Spinal cord (tissue), 10 donors: Measurements from ENCODE around the gene ST3GAL6. TPM values are rescaled to one million over a fixed set of nuclear protein-coding genes. Genes with fewer than 3 reads are reported as not detected.

Source experiments
- DNase-seq, 6 donors: peaks; one replicate each; pipeline versions ENCODE4 v3.0.0 to v3.0.0-alpha.2; 2013 to 2015; ENCODE audit warnings: low spot score in 6 of 6, low read depth in 4 of 6
- H3K27ac ChIP-seq: one replicate; pipeline ENCODE4 v1.5.1; 2013; ENCODE audit warnings: low read depth, low read length, control low read depth
- H3K27me3 ChIP-seq: one replicate; pipeline ENCODE4 v1.6.1; 2013; ENCODE audit warnings: low read length; ENCODE audit not compliant: control insufficient read depth, insufficient read depth
- H3K36me3 ChIP-seq: one replicate; pipeline ENCODE4 v1.6.1; 2013; ENCODE audit warnings: low read length; ENCODE audit not compliant: control insufficient read depth, insufficient read depth
- H3K4me1 ChIP-seq: one replicate; pipeline ENCODE4 v1.6.1; 2013; ENCODE audit warnings: low read length; ENCODE audit not compliant: control insufficient read depth, insufficient read depth
- H3K4me3 ChIP-seq: one replicate; pipeline ENCODE4 v1.5.1; 2013; ENCODE audit warnings: low read depth, low read length, control low read depth
- H3K9me3 ChIP-seq: one replicate; pipeline ENCODE4 v1.6.1; 2013; ENCODE audit warnings: low read length; ENCODE audit not compliant: control insufficient read depth, insufficient read depth
- WGBS: methylation state at CpG from one replicate; pipeline ENCODE4 v1.1.5; 2013; ENCODE audit warnings: missing lambda C conversion rate; ENCODE audit not compliant: insufficient coverage; 5-methylcytosine and 5-hydroxymethylcytosine counted together
- polyA plus RNA-seq, 2 donors: library from polyadenylated mRNA; unstranded; fragments of 120-200 nt; gene quantifications; one replicate each; pipeline ENCODE4 v1.2.1, GENCODE V29; 2013; ENCODE audit not compliant: insufficient read length in 2 of 2
- total RNA-seq, 2 donors: library from RNA; depleted of rRNA in 1 of 2; stranded (reverse); fragments of 120-200 nt in 1 of 2; fragments of >200 nt in 1 of 2; gene quantifications; one replicate each; pipeline versions ENCODE4 v1.2.3 to v1.2.4, GENCODE V29; 2013 to 2014
- donor health status: healthy.

The ST3GAL6 gene
- total and polyA plus RNA-seq, 4 donors, result 14.2 to 24.2 (median 22.0) TPM

DNA sequence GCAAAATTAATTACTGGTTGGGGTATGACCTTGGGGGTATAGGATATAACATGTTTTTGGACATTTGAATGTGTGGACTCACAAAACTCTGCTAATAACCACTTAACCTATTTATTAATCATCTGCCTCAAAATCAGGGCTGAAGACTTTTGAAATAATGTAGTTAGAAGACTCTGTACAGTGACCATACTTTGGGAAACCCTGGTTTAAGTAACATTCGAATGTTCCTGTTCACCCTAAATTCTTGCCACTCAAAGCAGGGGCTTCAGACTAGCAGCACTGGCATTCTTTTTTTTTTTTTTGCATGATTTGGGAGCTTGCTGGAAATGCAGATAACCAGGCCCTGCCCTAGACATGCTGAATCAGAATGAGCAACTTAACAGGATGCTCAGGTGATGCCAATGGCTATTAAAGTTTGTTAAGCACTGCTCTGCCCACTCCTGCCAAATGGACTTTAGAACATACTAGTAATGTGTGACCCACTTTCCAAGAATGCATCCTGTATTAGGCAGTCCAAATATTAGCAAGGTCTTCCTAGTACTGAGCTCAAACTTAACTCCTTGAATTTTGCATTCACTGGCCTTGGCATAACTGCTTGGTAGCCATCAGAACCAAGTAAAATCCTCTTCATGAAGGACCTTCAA lies 12.7 kb upstream of the ST3GAL6 start:
- no peak overlapping the region for H3K4me3 ChIP-seq
- WGBS, result no CpG with 5 or more reads among the region's 1 CpG
- no peaks in the 10 kb centered on the region for H3K27me3 ChIP-seq
- H3K4me1 ChIP-seq, result no peaks in the 10 kb centered on the region
- no peaks in the 10 kb centered on the region for H3K36me3 ChIP-seq
- H3K9me3 ChIP-seq, result no peaks in the 10 kb centered on the region
- H3K27ac ChIP-seq, result no peak overlapping the region
- DNase-seq, result no peak

DNA sequence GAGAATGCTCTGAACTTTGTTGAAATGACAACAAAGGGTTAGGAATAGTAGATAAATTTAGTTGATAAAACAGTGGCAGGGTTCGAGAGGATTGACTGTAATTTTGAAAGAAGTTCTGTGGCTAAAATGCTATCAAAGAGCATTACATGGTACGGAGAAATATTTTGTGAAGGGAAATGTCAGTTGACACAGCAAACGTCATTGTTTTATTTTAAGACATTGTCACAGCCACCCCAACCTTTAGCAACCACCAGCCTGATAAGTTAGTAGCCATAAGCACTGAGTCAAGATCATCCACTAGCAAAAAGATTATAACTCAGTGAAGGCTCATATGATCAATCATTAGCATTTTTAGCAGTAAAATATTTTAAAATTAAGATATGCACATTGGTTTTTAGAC lies 8.7 kb upstream of the ST3GAL6 start:
- Histone ChIP-seq H3K27me3 (no peaks in the 10 kb centered on the region), H3K9me3 (no peaks in the 10 kb centered on the region), H3K4me3 (no peak overlapping the region), H3K4me1 (no peaks in the 10 kb centered on the region), H3K36me3 (no peaks in the 10 kb centered on the region), H3K27ac (no peak overlapping the region)
- no peak for DNase-seq
- no CpG with 5 or more reads among the region's 3 CpGs for WGBS

DNA sequence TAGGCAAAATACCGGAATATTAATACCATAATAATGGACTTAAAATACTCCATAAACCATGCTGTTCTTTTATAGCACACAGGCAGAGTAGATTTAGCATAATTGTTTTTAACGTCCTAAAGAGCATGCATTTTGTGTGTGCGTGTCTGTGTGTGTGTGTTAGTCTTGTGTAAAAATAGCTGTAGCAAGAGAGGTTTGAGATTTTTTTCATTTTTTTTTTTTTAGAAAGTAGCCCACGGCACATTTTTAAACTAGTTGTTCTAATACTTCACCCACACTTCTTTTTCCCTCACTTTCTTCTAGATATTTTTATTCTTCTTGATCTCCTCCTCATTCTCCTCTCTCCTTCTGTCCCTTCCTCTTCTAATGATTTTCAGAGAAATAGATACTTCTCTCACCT lies 7.5 kb upstream of the ST3GAL6 start:
- Histone ChIP-seq H3K4me1 (no peaks in the 10 kb centered on the region), H3K9me3 (no peaks in the 10 kb centered on the region), H3K27me3 (no peaks in the 10 kb centered on the region), H3K4me3 (no peak overlapping the region), H3K27ac (no peak overlapping the region), H3K36me3 (no peaks in the 10 kb centered on the region)
- peak in 1 of 6 donors; percentile 14 for DNase-seq
- WGBS, result 60% methylated on average over 1 of the region's 4 CpGs

DNA sequence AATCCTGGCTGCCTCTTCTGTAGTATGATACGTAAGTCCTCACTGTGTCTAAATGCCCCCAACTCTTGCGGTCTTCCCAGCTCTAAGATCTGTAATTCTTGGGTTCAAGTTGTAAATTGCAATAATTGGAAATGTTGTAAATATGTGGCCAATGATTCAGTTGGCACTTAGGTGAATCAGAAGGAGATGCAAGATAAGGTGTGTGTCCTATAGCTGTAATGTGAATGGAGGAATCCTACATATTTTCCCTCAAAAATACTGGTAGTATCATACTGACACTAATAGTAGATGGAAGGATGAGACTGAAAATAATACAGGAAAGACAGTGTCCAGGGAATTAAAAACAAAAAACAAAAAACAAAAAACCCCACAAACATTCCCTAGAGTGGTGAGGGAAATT lies 3.5 kb upstream of the ST3GAL6 start:
- no peak for DNase-seq
- Histone ChIP-seq H3K36me3 (no peaks in the 10 kb centered on the region), H3K27me3 (no peaks in the 10 kb centered on the region), H3K4me3 (no peak overlapping the region), H3K9me3 (no peaks in the 10 kb centered on the region), H3K4me1 (no peaks in the 10 kb centered on the region), H3K27ac (no peak overlapping the region)
- WGBS, result 100% methylated on average over 1 of the region's 2 CpGs

DNA sequence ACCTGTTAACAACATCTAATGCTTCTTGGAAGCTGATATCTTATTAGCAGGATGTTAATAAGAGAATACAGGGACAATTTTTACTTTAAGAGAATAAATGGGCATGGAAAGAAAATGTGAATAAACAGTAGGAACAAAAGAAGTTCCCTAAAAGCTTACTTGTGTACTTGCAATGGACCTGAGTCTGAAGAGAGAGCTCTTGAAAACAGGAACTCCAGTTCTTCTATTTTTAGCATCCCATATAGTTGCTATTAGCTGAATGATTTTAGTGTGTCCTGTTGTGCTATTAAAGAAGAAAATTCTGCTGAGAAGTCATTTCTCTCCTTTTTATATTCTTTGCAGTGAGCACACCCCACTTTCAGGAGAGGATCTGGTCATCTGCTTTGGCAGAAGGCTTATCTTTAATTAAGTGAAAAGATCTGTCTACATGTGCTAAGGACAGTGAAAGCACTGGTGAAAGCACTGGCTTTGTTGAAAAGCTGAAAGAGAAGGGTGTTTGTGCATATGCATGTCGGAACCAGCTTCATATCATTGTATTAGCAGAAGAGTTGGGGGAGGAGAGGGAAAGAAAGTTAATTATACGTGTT lies 1.4 kb upstream of the ST3GAL6 start:
- DNase-seq, result no peak

DNA sequence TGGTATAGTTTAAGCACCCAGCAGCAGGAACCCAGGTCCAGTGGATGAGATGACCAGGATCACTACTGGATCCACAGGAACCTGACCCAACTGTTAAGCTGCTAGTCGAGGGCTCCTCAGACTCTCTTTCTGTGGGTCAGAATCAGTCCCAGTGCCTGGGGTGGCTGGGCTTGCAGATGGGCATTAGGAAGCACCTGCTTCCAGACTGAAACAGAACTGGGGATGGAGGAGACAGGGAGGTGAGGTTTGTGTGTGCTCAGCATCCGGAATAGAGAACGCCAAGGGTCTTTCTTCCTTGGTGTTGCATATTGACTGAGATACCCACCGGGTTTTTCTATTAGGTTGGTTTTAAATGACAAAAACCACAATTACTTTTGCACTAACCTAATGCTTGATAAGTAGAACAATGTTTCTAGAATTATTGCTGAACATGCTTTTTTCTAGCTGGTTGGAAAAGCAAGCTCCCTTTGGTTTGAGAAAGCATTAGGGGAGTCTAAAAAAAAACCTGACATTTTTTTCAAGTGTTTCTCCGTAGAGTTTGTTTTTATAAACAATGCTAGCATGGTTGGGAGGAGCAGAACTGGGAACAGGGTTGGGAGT lies 779 bp downstream of the ST3GAL6 start:
- H3K27ac ChIP-seq, result no peak overlapping the region

More for the DNA sequence above, 1.4 kb upstream of the ST3GAL6 start:
- Histone ChIP-seq H3K4me1 (no peaks in the 10 kb centered on the region), H3K27me3 (no peaks in the 10 kb centered on the region), H3K9me3 (no peaks in the 10 kb centered on the region), H3K4me3 (no peak overlapping the region), H3K36me3 (no peaks in the 10 kb centered on the region), H3K27ac (no peak overlapping the region)
- WGBS, result 50% methylated on average over 1 of the region's 2 CpGs

DNA sequence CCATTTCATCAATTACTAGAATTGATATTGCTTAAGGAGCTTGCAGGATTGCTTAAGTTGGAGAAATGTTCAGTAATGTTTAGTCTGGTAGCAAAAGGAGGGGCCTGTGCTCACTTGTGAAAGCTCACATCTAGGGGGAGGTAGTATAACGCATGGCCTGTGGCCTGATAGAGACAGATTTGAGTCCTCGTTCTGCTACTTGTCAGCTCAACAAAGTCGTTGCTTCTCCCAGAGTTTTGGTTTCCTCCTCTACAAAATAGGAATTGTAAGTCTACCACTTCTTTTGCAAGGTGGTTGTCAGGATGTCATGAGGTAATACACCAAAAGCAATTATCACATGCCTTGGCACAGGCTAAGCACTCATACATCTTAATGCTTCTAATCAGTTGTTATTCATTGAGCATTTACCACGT lies 1.3 kb downstream of the ST3GAL6 start:
- H3K36me3 ChIP-seq, result no peaks in the 10 kb centered on the region
- H3K27me3 ChIP-seq, result no peaks in the 10 kb centered on the region
- peak overlapping the region; percentile 6 for H3K27ac ChIP-seq
- no peak for DNase-seq
- H3K4me3 ChIP-seq, result no peak overlapping the region
- no peaks in the 10 kb centered on the region for H3K4me1 ChIP-seq
- no peaks in the 10 kb centered on the region for H3K9me3 ChIP-seq
- 62% methylated on average over 2 of the region's 4 CpGs for WGBS

More for the DNA sequence above, 779 bp downstream of the ST3GAL6 start:
- no peak for DNase-seq
- no peak overlapping the region for H3K4me3 ChIP-seq
- no peaks in the 10 kb centered on the region for H3K9me3 ChIP-seq
- H3K27me3 ChIP-seq, result no peaks in the 10 kb centered on the region
- no peaks in the 10 kb centered on the region for H3K4me1 ChIP-seq
- 88% methylated on average over 2 of the region's 5 CpGs for WGBS
- H3K36me3 ChIP-seq, result no peaks in the 10 kb centered on the region

DNA sequence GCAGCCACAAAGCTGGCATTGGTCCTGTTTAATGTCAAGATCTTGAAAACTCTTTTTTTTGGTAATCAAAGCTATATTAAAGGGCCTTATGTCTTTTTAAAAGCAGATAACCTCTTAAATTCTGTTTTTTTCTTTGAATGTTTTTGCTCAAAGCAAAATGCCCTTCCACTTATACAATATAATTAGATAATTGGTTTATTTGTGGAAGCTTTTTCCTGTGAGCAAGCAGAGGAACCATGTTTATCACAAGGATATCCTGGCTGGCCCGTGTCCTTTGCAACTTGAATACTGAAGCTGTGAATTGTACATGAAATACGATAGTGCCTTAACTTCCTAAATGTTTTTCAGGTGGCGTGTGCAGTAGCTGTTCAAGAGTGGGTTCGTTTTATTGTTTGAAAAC lies 2.6 kb downstream of the ST3GAL6 start:
- Histone ChIP-seq H3K36me3 (no peaks in the 10 kb centered on the region), H3K9me3 (no peaks in the 10 kb centered on the region), H3K27me3 (no peaks in the 10 kb centered on the region), H3K4me1 (peaks cover 6% of the 10 kb centered on the region), H3K27ac (no peak overlapping the region), H3K4me3 (no peak overlapping the region)
- WGBS, result 70% methylated on average over 1 of the region's 4 CpGs
- no peak for DNase-seq

DNA sequence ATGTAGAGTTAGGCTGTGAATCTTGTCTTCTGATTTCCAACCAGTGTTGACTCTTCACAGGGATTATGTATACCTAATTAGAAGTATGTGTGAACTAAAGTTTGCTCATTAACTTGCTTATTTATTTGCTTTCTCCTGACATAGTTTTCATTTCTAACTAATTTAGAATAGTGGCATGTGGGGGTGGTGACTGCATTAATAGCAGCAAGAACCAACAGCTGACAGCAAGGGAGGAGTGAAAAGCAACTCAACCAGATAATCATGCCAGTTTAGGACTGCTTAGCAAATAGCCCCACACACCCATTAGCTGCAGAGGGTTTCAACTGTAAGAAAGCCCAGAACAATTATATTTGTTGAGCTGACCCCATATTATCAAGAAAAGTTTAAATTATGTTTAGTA lies 3.8 kb downstream of the ST3GAL6 start:
- no peak for DNase-seq
- peaks cover 6% of the 10 kb centered on the region for H3K4me1 ChIP-seq
- no peaks in the 10 kb centered on the region for H3K9me3 ChIP-seq
- H3K4me3 ChIP-seq, result no peak overlapping the region
- H3K36me3 ChIP-seq, result no peaks in the 10 kb centered on the region
- no peaks in the 10 kb centered on the region for H3K27me3 ChIP-seq
- no peak overlapping the region for H3K27ac ChIP-seq

DNA sequence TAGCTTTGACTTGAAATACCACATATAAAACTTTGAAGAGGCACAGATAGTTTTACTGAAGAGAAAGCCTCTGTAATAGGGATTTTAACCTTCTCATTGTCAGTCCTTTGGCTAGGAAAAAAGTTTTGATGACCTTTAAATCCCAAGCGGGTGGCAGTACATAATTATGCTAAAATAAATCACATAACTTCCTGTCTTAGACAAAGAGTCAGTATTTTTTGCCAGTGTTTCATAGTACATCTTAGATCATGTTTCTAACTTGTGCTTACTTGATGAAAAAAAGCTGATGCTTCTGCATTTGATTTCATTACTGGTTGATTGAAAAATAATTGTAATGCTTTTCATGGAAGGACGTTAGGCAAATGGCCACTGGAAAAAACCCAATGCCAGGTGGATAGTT lies 5.8 kb downstream of the ST3GAL6 start:
- 78% methylated on average over 1 of the region's 2 CpGs for WGBS
- Histone ChIP-seq H3K4me3 (no peak overlapping the region), H3K27me3 (no peaks in the 10 kb centered on the region), H3K4me1 (peaks cover 6% of the 10 kb centered on the region), H3K27ac (no peak overlapping the region), H3K36me3 (no peaks in the 10 kb centered on the region), H3K9me3 (no peaks in the 10 kb centered on the region)
- DNase-seq, result no peak
